A673 (cell line): ENCODE results near the gene OASL.

Experiments
- CTCF ChIP-seq: fragments of 300-800, 200-600 bp; sonication (generic); conservative IDR thresholded peaks from 2 replicates; pipeline ENCODE4 v1.5.1; 2017; ENCODE audit warnings: low read depth, mild to moderate bottlenecking, antibody characterized with exemption, low read length, moderate library complexity, mixed read lengths
- EZH2 ChIP-seq: fragments of 200-600 bp; sonication (generic); IDR thresholded peaks from 2 replicates; pipeline ENCODE4 v1.6.1; 2017; ENCODE audit warnings: borderline replicate concordance, low read depth, mild to moderate bottlenecking, mixed read lengths, antibody characterized with exemption, low read length; ENCODE audit not compliant: poor library complexity, severe bottlenecking

GRCh38 chr12:120984351-120984898, 54.6 kb downstream of the OASL start:
- TF ChIP-seq CTCF: no peak
- no peak for TF ChIP-seq EZH2
